HG03457 (cell line): Measurements from ENCODE around the gene EEF1A2.
"Not testable (repeated sequence)": the region's sequence is repeated elsewhere in the genome, so short reads cannot be mapped to it uniquely, and the experiment has no call there.

Experiments used
- ATAC-seq: cut with Tn5 transposase; IDR thresholded peaks from one replicate; pipeline ENCODE4 v1.9.1; 2021; ENCODE audit warnings: moderate number of reproducible peaks; ENCODE audit not compliant: unreplicated experiment

Gene EEF1A2

DNA sequence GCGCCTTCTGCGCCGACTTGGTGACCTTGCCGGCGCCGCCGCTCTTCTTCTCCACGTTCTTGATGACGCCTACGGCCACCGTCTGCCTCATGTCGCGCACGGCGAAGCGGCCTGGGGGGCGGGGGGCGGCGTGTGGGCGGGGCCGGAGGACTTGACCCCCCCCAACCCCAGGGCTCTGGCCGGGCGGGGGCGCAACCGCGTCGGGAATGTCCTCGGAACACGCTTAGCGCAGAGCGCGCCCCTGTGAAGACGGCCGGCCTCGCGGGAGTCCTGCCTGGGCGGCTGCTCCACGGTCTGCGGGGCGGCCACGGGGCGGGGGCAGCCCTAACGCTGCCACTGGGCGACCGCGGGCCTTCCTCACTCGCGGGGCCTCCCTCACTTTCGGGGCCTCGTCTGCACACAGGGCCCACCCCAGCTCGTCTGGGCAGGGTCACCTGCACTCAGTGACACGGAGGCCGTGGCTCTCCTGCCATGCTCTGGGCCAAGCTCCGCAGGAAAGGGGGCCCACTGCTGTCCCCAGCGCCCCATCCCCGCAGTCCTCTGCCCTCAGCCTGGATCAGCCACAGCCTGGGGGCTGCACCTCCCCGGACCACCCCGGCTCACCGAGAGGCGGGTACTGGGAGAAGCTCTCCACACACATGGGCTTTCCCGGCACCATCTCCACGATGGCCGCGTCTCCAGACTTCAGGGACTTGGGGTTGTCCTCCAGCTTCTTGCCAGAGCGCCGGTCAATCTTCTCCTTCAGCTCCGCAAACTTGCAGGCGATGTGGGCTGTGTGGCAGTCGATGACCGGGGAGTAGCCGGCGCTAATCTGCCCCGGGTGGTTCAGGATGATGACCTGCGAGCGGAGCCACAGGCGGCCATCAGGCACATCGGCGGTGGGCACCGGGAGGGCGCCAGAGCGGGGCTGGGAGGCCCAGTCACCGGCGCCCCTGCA is 10.3 kb downstream of the EEF1A2 start:
- no peak for ATAC-seq

DNA sequence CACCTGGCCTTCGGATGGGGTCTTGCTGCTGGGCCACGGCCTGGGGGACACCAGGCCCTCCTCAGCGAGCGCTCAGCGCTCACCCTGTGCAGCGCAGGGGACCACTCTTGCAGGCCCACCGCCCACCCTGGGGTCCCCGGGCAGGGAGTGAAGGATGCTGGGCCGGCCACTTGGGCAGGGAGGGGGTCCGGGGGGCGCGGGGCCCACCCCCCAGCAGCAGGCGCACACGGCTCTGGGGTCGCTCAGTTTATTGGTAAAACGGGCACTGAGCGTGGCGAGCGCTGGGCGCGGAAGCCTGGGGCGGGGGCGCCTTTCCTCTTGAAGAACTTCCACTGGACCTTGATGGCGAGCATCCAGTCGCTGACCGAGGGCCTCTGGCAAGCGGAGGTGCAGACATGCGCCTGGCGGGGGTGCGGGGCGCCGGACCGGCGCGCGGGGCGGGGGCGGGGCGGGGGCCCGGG is 11.1 kb downstream of the EEF1A2 start:
- ATAC-seq, result no peak

DNA sequence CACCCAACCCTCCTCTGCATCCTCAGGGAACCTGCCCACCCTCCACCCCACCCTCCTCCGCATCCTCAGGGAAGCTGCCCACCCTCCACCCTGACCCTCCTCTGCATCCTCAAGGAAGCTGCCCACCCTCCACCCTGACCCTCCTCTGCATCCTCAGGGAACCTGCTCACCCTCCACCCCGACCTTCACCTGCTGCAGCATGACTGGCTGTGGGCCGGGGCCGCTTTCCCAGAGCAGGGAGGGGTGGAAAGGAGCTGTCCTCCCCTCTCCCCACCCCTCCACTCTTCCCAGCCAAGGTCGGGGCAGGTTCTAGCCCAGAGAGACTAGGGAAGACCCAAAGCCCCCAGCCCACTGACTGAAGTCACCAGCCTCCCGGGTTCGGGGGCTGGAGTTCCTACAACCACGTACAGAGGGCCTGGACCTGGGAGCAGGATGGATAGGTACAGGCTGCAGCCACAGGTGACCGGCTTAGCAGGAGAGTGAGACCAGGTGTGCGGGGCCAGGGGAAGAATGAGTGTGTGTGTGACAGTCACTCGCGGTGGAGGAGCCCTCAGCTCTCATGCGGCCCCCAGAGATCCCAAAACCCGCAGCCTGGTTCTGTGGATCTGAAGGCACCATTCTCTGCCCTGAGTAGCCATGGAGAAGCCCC is 11.6 kb downstream of the EEF1A2 start:
- no peak for ATAC-seq

DNA sequence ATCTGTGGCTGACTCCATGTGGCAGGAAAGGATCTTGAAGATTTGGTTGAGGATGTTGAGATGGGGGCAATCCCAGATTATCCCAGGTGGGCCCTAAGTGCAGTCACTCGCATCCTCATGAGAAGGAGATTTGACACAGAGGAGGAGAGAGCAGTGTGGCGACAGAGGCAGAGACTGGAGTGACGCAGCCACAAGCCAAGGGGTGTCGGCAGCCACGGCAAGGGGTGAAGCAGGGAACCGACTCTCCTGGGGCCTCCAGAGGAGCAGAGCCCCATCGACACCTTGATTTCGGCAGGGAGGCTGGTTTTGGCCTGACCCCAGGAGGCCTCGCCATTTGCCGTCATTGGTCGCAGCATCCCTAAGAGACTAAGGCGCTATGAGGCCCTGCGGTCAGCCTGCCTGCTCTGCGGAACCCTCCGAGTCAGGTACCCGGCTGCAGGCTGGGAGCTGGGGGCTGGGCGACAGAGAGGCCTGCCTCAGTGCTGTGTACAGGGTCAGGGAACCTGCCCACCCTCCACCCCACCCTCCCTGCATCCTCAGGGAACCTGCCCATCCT is 12.5 kb downstream of the EEF1A2 start:
- no peak for ATAC-seq

DNA sequence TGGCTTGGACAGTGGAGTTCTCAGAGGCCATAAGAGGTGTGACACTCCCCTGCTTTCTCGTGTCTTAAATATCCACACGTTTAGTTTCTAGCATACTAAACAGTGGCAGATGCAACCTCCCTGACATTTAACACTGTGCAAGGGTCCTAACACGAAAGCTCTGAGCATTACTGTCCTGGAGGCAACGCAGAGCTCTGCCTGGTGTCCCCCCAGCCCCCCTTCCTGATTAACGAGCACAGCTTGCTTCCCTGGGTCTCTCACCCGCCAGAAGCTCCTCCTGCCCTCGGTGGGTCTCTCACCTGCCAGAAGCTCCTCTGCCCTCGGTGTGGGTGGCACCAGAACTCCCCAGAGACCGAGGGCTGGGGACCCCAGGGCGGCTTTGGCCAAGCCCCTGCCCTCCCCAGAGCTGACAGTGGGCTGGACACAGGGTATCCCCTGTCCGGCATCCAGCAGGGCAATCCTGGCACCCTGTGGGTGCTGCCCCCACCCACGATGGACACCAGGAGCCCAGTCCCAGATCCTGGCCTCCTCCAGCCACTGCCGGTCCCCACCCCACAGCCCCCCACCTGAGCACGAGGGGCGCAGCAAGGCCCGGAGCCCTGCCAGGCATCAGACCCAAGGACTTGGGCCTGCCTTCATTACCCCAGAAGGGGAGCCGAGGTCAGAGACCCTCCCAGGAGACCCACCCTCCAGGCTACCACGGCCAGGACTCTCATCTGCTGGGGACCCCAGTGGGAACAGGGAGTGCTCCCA is 14.1 kb downstream of the EEF1A2 start:
- ATAC-seq, result no peak

DNA sequence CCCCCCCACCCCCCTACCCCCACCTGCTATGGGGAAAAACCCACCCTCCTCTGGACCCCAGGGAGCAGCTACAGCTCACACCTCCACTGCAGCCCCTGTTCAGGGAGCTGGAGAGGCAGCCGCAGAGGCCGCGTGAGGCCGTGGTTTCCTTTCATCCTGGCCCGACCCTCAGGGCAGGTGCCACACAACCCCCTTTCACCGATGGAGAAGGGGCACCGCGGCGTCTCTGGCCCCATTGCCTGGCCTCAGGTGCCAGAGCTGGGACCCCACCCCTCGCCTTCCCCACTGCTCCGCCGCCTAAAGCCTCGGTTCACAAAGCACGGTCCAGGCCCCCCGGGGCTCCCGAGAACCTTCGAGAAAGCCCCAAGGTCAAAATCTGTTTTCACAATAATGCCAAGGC is 14.6 kb downstream of the EEF1A2 start:
- no peak for ATAC-seq

DNA sequence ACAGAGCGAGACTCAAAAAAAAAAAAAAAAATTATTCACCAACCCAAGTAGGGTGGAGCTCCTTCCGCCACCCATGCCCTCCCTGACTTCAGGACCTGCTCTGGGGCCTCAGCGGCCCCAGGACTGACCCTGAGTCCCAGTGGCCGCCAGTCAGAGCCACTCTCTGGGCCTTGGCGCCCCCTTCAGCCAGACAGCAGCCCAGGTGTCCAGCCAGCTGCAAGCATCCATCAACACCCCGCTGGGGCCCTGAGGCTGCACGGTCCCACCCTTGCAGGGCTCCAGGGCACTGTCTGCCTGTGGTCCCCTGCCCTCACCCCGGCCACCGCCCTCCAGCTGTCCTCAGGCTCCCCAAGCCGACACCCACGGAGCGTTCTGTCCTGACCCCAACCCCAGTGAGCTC is 15.0 kb downstream of the EEF1A2 start:
- no peak for ATAC-seq

DNA sequence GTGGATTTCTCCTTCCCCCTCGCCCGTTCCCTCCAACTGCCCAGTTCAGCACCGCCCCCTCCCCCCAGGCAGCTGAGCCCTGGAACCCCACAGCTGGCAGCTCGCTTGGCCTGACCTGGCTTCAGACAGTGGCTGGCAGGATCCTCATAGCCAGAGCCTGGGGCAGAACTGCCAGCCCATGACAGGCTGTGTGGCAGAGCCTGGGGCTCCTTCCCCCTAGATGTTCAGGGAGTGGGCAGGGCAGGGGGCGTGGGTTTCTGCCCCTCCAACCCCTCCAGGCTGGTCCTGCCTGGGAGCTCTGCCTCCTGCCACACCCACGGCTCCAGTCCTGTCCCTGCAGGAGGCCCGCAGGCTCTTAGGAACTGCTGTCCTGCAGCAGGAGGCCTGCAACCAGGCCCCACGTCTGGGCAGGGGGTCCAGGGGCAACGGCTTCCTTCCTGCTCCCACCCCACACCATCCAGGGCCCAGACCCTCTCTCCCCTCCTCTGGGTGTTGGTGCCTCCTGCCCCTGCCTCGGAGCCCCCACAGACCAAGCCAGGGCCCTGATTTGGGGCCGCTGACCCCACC is 16.8 kb downstream of the EEF1A2 start:
- ATAC-seq, result no peak

DNA sequence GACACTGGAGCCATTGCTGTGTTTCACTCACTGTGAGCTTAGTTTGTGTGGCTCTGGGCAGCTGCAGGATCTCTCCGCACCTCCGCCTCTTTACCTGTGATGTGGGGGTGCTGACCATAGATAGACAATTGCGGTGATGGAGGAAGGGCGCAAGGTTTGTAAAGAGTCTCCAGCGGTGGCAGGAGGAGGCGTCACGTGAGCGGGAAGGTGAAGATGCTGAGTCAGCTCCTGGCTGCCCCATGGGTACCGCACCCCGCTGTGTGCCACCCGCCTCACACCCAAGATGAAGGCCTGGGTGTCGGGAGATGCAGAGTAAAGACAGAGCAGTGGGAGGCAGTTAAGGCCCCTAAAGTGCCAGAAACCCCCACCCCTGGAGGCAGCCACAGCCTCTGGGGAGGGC is 17.4 kb downstream of the EEF1A2 start:
- ATAC-seq, result no peak

DNA sequence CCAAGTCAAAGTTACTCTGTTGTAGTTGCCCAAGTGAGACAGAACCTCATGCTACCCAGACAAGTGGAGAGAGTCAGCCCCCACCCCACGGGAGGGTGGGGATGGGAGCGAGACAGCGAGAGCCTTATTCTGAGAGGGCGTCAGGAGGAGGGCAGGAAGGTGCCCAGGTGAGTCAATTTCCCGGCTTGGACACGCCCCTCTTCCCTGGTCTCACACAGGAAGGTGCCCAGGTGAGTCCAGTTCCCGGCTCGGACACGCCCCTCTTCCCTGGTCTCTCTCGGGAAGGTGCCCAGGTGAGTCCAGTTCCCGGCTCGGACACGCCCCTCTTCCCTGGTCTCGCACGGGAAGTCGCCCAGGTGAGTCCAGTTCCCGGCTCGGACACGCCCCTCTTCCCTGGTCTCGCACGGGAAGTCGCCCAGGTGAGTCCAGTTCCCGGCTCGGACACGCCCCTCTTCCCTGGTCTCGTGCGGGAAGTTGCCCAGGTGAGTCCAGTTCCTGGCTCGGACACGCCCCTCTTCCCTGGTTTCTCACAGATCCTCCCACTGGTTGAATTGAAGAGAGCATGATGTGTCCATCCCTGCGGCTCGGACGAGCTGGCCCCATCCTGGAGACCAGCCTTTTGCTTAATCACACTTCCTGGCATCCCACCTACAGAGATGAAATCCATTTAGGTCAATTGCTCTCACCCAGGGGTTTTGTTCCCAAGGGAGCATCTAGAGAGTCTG is 19.0 kb downstream of the EEF1A2 start:
- not testable (repeated sequence) for ATAC-seq

DNA sequence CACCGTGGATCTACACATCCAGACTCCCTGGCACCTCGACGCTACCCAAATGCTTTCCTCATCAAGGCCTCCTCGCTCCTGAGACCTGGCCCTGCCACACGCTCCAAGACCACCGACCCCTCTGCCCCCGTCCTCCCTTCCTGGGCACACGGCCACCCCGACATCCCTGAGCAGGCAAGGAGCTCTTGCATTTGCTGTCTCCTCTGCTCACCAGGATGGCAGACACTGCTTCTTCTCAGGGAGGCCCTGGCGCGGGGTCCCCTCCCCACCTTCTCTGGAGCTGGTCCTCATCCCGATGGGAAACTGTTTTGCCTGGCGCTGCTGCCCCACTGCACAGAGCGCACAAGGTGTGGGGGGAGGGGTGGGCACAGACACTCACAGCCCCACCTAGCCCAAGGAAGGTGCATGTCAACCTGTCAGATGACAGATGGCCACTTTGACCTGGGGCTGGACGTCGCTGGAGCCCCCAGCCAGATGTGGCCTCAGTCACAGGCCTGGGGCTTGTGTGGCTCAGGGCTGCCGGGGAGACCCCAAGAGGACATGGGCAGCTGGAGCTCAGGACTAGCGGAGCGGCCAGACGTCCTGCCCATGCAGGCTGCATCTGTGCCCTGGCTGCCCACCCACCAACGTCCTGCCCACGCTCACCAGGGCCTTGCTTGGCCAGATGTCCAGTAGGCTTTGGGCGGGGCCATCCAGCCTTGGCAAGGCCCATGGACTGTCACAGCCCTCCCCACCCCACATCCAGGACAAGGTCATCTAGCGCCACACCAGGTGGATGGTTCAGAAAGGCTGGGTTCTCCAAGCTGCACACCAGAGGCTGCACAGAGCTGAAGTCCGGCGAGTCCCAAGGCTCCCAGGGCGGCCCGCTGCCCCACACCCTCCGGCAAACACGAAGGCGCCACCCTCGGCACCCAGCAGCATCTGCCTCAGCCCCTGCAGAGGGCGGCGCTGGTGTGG is 20.3 kb downstream of the EEF1A2 start:
- no peak for ATAC-seq

DNA sequence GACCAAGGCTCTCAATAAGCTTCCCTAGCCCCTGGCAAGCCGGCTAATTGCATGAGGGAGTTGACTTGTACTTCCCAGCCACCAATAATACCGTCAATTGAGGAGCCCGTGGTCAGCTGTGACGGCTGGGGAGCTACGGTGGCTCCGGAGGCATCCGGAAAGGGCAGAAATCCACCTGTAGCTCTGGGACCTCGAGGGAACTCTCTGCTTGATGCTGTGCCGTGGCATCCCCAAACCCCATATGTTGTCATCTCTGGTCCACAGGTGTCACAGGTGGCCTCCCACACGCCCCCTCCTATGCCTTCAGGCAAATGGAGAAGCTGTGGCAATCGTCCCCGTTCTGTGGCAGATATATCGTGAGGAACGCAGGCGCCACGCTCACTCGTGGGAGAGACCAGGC is 20.9 kb downstream of the EEF1A2 start:
- ATAC-seq, result no peak

DNA sequence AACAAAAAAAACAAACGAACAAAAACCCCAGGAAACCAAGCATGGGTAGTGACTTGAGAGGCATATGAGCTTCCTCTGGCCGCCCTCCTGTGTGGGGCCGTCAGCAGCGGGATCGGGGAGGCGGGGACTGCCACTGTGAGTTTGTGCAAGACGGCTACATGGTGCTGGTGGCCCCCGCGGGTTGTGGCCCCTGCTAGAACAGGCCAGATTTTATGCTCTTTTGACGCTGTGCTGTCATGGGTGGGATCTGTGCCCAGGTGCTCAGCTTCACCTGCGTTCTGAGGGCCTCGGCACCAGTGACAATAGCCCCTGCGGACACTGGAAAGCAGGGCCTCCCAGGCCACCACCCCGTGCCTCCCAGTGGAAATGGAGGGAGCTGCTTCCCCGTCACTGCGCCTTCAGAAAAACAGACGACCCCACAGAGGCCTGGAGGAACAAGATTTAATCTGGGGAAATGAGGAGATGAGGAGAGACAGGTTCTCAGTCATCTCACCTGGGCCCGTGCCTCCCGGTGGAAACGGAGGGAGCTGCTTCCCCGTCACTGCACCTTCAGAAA is 21.7 kb downstream of the EEF1A2 start:
- ATAC-seq, result no peak

DNA sequence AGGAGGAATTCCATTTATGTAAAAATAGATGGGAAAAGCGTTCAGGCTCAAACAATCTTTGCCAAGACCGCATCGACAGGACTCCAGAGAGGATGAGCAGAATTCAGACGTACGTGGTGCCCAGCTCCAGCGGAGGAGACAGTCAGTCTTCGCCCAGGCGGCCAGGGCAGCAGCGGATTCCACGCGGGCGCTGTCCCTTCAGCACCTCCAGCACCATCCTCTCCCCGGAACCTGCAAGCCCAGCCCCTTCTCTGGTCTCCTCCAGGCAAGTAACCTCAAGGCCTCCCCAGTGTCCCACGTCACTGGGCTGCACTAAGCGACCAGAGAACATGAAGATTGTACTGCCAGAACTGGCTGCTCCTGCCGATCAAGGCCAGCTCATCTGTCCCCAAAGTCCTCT is 23.7 kb downstream of the EEF1A2 start:
- no peak for ATAC-seq

DNA sequence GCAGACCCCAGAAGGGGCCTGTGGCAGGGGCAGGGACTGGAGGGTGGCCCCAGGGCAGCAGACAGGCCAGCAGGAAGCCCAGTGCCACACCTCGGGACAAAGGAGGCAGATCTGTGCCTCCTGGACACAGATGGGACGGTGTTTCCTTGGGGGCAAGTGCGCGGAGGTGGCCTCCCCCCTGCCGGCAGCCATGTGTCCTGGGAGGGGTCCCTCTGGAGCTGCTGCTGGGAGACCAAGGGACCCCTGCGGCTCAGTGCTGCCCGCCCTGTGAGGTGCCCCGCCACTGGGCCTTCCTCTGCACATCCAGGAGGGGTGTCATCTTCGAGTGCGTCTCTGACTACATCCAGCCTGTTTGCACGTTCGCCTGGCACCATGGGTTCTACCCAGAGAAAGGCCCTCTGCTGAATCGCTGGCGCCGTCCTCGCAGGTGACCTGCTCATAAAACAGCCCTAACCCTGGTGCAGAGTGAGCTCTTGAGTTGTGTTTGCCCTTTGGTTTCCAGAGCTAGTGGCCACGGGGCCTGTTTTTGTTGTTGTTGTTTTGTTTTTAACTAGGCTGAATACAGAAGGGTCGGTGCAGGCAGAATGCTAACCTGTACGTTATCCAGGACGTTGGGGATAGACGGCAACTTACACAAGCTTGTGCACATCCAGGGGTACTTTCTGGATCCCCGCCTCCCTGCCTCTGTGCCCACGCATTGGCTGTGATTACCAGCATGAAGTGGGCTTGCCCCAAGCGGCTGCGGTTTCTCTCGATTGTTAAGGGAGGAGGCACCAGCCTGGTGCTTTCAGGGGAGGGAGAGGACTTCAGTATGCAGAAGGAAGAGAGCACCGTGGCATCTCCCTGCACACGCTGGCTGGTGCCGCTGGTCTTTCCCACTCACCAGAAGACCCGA is 25.1 kb downstream of the EEF1A2 start:
- no peak for ATAC-seq

DNA sequence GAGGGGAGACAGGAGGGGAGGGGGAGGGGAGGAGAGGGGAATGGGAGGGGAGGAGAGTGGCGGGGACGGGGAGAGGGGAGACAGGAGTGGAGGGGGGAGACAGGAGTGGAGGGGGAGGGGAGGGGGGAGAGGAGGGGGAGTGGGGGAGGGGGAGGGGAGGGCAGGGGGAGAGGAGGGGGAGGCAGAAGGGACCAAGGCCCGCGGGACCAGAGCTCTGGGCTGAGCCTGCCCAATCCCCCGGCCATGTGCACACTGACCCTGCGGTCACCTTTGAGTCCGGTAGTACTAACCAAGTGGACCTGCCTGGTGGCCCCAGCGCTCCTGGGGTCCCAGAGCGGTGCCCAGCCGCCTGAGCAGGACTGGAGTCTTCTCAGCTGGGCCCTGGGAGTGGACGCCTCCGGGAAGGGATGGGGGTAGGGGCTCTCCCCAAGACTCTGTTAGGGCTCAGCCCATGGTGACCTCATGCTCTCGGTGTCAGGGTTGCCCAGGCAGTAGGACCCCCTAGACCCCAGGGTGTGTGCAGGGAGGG is 26.0 kb downstream of the EEF1A2 start:
- no peak for ATAC-seq

DNA sequence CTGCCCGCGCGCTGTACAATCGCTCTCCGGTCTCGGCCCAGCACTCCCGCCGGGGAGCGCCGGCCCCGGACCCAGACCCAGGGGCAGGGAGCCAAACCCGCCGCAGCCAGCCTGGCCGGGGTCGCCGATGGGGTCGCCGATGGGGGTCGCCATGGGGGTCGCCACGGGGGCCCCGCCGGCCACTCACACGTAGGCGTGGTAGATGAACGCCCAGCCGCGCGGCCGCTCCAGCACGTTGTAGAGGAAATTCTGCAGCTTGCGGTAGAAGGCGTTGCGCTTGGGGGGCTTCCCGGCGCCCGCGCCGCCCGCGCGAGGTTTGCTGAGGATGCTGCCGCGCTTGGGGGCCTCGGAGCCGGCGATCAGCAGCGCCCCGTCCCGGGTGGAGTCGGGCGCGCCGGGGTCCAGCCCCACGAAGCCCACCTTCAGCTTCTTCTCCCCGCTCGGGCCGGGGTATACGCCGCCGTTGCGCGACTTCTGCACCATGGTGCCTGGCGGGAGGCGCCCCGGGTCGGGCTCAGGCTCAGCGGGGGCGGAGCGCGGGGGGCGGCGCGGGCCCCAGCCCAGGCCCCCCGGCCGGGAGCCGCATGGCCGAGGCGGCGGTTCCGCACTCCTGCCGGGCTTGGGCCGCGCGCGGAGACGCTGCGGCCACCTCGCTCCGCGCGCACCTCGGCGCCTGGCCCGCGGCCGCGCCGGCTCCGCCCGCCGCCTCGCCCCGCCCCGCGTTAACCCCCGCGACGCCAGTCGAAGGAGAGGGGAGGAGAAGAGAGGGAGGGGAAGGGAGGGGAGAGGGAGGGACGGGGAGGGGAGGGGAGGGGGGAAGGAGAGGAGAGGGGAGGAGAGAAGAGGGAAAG is 26.7 kb downstream of the EEF1A2 start, which contains the start of gene KCNQ2:
TSS of gene KCNQ2 (minus strand) at position 675 of the 851 bp plus-strand sequence. CDS start at position 483, 192 bp downstream.
- no peak for ATAC-seq
